Stimulated activated CD8-positive, alpha-beta memory T cell treated with anti-CD3 and anti-CD28 coated beads, Interleukin-15, amount 100 ng/mL, for 48 hours (primary cell): Measurements from ENCODE around the gene NEK11.

Experiments
- DNase-seq, 2 donors: peaks; one replicate each; pipeline ENCODE4 v3.0.0-alpha.2; 2020; ENCODE audit warnings: low read depth in 2 of 2

NEK11 gene

GRCh38 chr3:131223373-131224289 lies 197.0 kb downstream of the NEK11 start:
- DNase-seq: no peak

GRCh38 chr3:131224886-131225550 lies 198.3 kb downstream of the NEK11 start:
- no peak for DNase-seq

- no peak for DNase-seq
Measured at GRCh38 chr3:131228522-131228921, 201.8 kb downstream of the NEK11 start.

- DNase-seq: no peak
Measured at GRCh38 chr3:131231710-131232389, 205.2 kb downstream of the NEK11 start.

GRCh38 chr3:131232711-131233267 lies 206.1 kb downstream of the NEK11 start:
- no peak for DNase-seq

GRCh38 chr3:131233900-131234668 lies 207.4 kb downstream of the NEK11 start:
- no peak for DNase-seq

- no peak for DNase-seq
Measured at GRCh38 chr3:131236421-131236820, 209.7 kb downstream of the NEK11 start.

GRCh38 chr3:131238496-131238895 lies 211.8 kb downstream of the NEK11 start:
- no peak for DNase-seq

GRCh38 chr3:131239267-131239666 lies 212.6 kb downstream of the NEK11 start:
- DNase-seq: no peak

GRCh38 chr3:131242201-131242600 lies 215.5 kb downstream of the NEK11 start:
- DNase-seq: no peak

- no peak for DNase-seq
Measured at GRCh38 chr3:131250466-131250865, 223.8 kb downstream of the NEK11 start.

- DNase-seq: no peak
Measured at GRCh38 chr3:131260525-131260924, 233.8 kb downstream of the NEK11 start.

- DNase-seq: no peak
Measured at GRCh38 chr3:131261104-131261503, 234.4 kb downstream of the NEK11 start.

GRCh38 chr3:131275556-131275955 lies 248.9 kb downstream of the NEK11 start:
- DNase-seq: no peak

GRCh38 chr3:131277836-131278497 lies 251.3 kb downstream of the NEK11 start:
- DNase-seq: no peak

- DNase-seq: no peak
Measured at GRCh38 chr3:131279577-131279976, 252.9 kb downstream of the NEK11 start.

GRCh38 chr3:131282379-131282778 lies 255.7 kb downstream of the NEK11 start:
- DNase-seq: no peak

GRCh38 chr3:131282967-131283366 lies 256.3 kb downstream of the NEK11 start:
- no peak for DNase-seq

GRCh38 chr3:131283862-131284261 lies 257.2 kb downstream of the NEK11 start:
- no peak for DNase-seq

GRCh38 chr3:131284302-131284701 lies 257.6 kb downstream of the NEK11 start:
- no peak for DNase-seq

- no peak for DNase-seq
Measured at GRCh38 chr3:131285456-131285855, 258.8 kb downstream of the NEK11 start.
